ENCODE measurements around the gene SCUBE2. TPM values are rescaled to one million over a fixed set of nuclear protein-coding genes. Genes with fewer than 3 reads are reported as not detected.
A peak's percentile ranks its signal among the peaks of the same experiment; 100 is the strongest.

Gene SCUBE2
- total and polyA plus RNA-seq, 2 experiments from 2014 or later = 1.3 to 3.5 TPM

DNA sequence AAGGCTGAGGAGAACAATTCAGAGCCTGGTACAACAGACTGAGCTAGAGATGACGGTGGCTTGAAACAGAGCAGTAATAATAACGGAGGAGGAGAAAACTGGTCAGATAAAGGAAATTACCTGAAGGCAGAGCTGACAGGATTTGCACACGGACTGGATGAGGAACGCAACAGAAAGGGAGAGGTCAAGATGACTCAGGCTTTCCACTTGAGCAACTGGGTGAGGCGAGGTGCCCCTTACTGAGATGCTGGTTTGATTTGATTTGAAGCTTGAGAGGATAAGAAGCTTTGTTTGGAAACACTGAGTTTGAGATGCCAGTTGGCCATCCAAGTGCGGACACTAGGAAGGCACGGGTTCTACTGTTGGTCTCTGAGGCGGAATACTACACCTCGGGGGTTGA is 52.2 kb downstream of the SCUBE2 start:
- Histone ChIP-seq H3K4me1 (ENCODE audit: insufficient read depth) (no peaks in the 10 kb centered on the region), H3K9ac (no peak overlapping the region), H3K9me2 (ENCODE audit: insufficient read depth) (no peaks in the 10 kb centered on the region), H4K20me1 (ENCODE audit: insufficient read depth) (no peaks in the 10 kb centered on the region), H3K4me3 (no peak overlapping the region), H3K4me2 (ENCODE audit: unreplicated experiment) (no peak overlapping the region), H3K27ac (no peak overlapping the region), H3F3A (ENCODE audit: insufficient read depth) (no peaks in the 10 kb centered on the region), H2AFZ (no peak overlapping the region), H3K79me2 (ENCODE audit: insufficient read depth) (no peaks in the 10 kb centered on the region), H3K9me3 (ENCODE audit: low read depth) (no peaks in the 10 kb centered on the region), H3K36me3 (ENCODE audit: low read depth) (no peaks in the 10 kb centered on the region), H3K27me3 (replicated peaks; ENCODE audit: insufficient read depth) (no peaks in the 10 kb centered on the region)
- peak; percentile 39 for DNase-seq
- WGBS, 2 experiments (ENCODE audit: low coverage in 1 of 2, low lambda C conversion rate in 2 of 2, missing lambda C conversion rate in 2 of 2) = 87 to 89% methylated on average over 9 of the region's 9 CpGs
- in situ Hi-C loops (cut with MboI) = no loop called here
- no peak for TF ChIP-seq EZH2phosphoT487 (IDR thresholded peaks at IDR 0.05; ENCODE audit: insufficient read depth, low read depth)
- no peak for TF ChIP-seq EZH2 (IDR thresholded peaks at IDR 0.05; ENCODE audit: insufficient read depth, poor library complexity, severe bottlenecking)

DNA sequence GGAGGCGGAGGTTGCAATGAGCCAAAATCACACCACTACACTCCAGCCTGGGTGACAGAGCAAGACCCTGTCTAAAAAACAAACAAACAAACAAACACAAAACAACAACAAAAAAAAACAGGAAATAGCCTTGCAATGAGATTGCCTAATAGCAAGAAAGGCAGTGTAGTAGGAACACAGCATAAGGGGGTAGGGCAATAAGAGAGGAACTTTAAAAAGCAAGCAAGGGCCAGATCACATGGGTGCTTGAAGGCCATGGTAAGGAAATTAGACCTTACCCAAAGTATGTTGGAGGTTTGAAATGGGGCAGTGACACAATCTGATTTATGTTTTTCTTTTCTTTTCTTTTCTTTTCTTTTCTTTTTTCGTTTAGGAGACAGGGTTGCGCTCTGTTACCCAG is 52.9 kb downstream of the SCUBE2 start:
- WGBS, 2 experiments (ENCODE audit: low coverage in 1 of 2, low lambda C conversion rate in 2 of 2, missing lambda C conversion rate in 2 of 2) = 97 to 100% methylated on average over 3 of the region's 3 CpGs
- in situ Hi-C loops (cut with MboI) = no loop called here
- no peaks in the 10 kb centered on the region for H3K27me3 ChIP-seq (replicated peaks; ENCODE audit: insufficient read depth)
- H3K9me3 ChIP-seq (ENCODE audit: low read depth) = no peaks in the 10 kb centered on the region
- no peaks in the 10 kb centered on the region for H3K4me1 ChIP-seq (ENCODE audit: insufficient read depth)
- no peaks in the 10 kb centered on the region for H4K20me1 ChIP-seq (ENCODE audit: insufficient read depth)
- H3K9ac ChIP-seq = no peak overlapping the region
- H3K4me2 ChIP-seq (ENCODE audit: unreplicated experiment) = no peak overlapping the region
- no peaks in the 10 kb centered on the region for H3F3A ChIP-seq (ENCODE audit: insufficient read depth)
- H3K27ac ChIP-seq = no peak overlapping the region
- H3K36me3 ChIP-seq (ENCODE audit: low read depth) = no peaks in the 10 kb centered on the region
- H2AFZ ChIP-seq = no peak overlapping the region
- no peak for TF ChIP-seq EZH2phosphoT487 (IDR thresholded peaks at IDR 0.05; ENCODE audit: insufficient read depth, low read depth)
- TF ChIP-seq EZH2 (IDR thresholded peaks at IDR 0.05; ENCODE audit: insufficient read depth, poor library complexity, severe bottlenecking) = no peak
- H3K9me2 ChIP-seq (ENCODE audit: insufficient read depth) = no peaks in the 10 kb centered on the region
- no peaks in the 10 kb centered on the region for H3K79me2 ChIP-seq (ENCODE audit: insufficient read depth)
- DNase-seq = no peak
- no peak overlapping the region for H3K4me3 ChIP-seq

DNA sequence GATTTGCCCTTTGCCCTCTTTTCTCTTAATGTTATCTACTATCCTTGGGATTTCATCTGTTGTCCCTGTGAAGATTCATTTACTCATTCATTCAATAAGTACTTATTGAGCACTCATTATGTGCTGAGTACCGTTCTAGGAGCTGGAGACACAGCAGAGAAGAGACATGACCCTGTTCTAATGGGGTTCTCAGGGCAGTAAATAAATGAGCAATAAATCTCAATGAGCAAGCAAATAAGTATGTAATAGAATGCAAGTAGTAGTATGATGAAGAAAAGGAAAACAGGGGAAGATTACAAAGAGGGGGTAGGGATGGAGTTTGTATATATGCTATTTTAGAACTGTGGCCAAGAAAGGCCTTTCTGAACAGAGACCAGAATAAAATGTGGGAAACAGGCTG is 53.4 kb downstream of the SCUBE2 start:
- in situ Hi-C loops (cut with MboI) = no loop called here
- no peaks in the 10 kb centered on the region for H3K9me2 ChIP-seq (ENCODE audit: insufficient read depth)
- no peaks in the 10 kb centered on the region for H4K20me1 ChIP-seq (ENCODE audit: insufficient read depth)
- no peak overlapping the region for H3K4me2 ChIP-seq (ENCODE audit: unreplicated experiment)
- H3K79me2 ChIP-seq (ENCODE audit: insufficient read depth) = no peaks in the 10 kb centered on the region
- H3K27ac ChIP-seq = no peak overlapping the region
- TF ChIP-seq EZH2 (IDR thresholded peaks at IDR 0.05; ENCODE audit: insufficient read depth, poor library complexity, severe bottlenecking) (no peak), EZH2phosphoT487 (IDR thresholded peaks at IDR 0.05; ENCODE audit: insufficient read depth, low read depth) (no peak)
- H3K4me1 ChIP-seq (ENCODE audit: insufficient read depth) = no peaks in the 10 kb centered on the region
- no peaks in the 10 kb centered on the region for H3K9me3 ChIP-seq (ENCODE audit: low read depth)
- H2AFZ ChIP-seq = no peak overlapping the region
- no peak overlapping the region for H3K4me3 ChIP-seq
- H3K36me3 ChIP-seq (ENCODE audit: low read depth) = no peaks in the 10 kb centered on the region
- DNase-seq = no peak
- H3F3A ChIP-seq (ENCODE audit: insufficient read depth) = no peaks in the 10 kb centered on the region
- WGBS, 2 experiments (ENCODE audit: low coverage in 1 of 2, low lambda C conversion rate in 2 of 2, missing lambda C conversion rate in 2 of 2) = 93 to 96% methylated on average over 1 of the region's 1 CpG
- H3K27me3 ChIP-seq (replicated peaks; ENCODE audit: insufficient read depth) = no peaks in the 10 kb centered on the region
- no peak overlapping the region for H3K9ac ChIP-seq

DNA sequence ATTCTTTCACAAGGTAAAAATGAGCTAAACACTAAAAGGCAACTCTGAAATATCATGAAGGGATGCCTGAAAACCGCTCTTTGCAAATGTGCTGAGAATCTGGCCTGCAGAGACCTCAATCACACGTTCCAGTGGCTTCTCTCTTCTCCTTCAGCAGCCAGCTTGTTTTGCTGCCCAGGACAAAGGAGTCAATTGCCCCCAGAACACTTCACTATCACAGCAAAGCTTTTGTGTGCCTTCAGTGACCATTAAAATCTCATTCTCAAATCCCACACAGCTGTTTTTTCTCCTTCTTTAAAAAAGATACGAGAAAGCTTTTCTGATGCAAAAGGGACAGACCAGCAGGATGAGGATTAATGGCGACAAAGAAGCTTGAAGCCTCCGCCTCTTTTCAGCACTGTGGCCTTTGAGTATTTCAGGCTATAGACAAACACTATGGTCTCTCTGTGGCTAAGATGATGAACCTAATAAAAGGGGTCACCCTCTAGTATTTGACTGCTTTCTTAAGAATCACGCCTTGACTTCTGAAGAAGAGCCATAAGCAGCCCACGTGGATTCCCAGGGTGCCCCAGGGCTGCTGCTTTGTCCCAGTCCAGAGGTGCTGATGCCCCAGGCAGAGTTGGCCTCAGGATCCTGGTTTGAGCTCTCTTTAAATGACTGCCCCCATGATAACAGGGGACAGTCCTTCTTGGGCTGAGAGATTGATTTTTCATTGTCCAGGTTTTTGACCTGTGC is 54.2 kb downstream of the SCUBE2 start:
- WGBS, 2 experiments (ENCODE audit: low coverage in 1 of 2, low lambda C conversion rate in 2 of 2, missing lambda C conversion rate in 2 of 2) = 77 to 79% methylated on average over 7 of the region's 7 CpGs

More for the DNA sequence above, 54.2 kb downstream of the SCUBE2 start:
- no peaks in the 10 kb centered on the region for H4K20me1 ChIP-seq (ENCODE audit: insufficient read depth)
- no peaks in the 10 kb centered on the region for H3K79me2 ChIP-seq (ENCODE audit: insufficient read depth)
- no peaks in the 10 kb centered on the region for H3F3A ChIP-seq (ENCODE audit: insufficient read depth)
- no peaks in the 10 kb centered on the region for H3K27me3 ChIP-seq (replicated peaks; ENCODE audit: insufficient read depth)
- H3K36me3 ChIP-seq (ENCODE audit: low read depth) = no peaks in the 10 kb centered on the region
- TF ChIP-seq EZH2 (IDR thresholded peaks at IDR 0.05; ENCODE audit: insufficient read depth, poor library complexity, severe bottlenecking) = no peak
- TF ChIP-seq EZH2phosphoT487 (IDR thresholded peaks at IDR 0.05; ENCODE audit: insufficient read depth, low read depth) = no peak
- no peaks in the 10 kb centered on the region for H3K4me1 ChIP-seq (ENCODE audit: insufficient read depth)
- no peaks in the 10 kb centered on the region for H3K9me2 ChIP-seq (ENCODE audit: insufficient read depth)
- H2AFZ ChIP-seq = no peak overlapping the region
- no peak overlapping the region for H3K4me3 ChIP-seq
- H3K4me2 ChIP-seq (ENCODE audit: unreplicated experiment) = no peak overlapping the region
- in situ Hi-C loops (cut with MboI) = no loop called here
- no peak overlapping the region for H3K9ac ChIP-seq
- H3K9me3 ChIP-seq (ENCODE audit: low read depth) = no peaks in the 10 kb centered on the region
- H3K27ac ChIP-seq = no peak overlapping the region
- no peak for DNase-seq
